Measurements from ENCODE around the gene REN. TPM values are rescaled to one million over a fixed set of nuclear protein-coding genes. Genes with fewer than 3 reads are reported as not detected.

Gene REN
- total and polyA plus RNA-seq, 2 donors from 2014 or later, result 32.4 to 1,159 TPM

DNA sequence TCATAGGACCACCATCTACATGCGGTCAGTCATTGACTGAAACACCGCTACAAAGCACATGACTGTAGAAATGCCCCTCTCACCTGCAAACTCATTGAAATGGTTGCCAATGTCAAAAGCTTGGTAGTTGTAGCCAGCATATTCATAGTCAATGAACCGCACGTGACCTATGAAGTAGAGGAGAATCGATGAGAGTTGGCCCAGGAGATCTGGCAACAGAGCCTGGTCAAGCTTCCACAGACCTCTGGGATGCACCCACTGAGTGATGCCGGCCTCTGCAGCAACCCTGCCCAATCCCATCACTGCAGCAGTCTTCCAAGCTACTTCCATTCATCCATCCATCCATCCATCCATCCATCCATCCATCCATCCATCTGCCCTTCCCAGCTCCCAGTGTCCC is 26.2 kb downstream of the REN start:
- Histone ChIP-seq H3K4me3 (ENCODE audit: low read length in 3 of 3) (no peak overlapping the region), H3K9ac (ENCODE audit: low read length in 3 of 3) (no peak overlapping the region), H3K9me3 (ENCODE audit: control insufficient read depth in 2 of 3, insufficient read depth in 1 of 3, low read length in 3 of 3) (no peaks in the 10 kb centered on the region), H3K27ac (ENCODE audit: low read depth in 2 of 2, low read length in 2 of 2) (no peak overlapping the region), H3K27me3 (ENCODE audit: control insufficient read depth, insufficient read depth, low read length) (no peaks in the 10 kb centered on the region), H3K4me1 (ENCODE audit: control insufficient read depth in 2 of 3, insufficient read depth in 2 of 3, low read depth in 1 of 3, low read length in 3 of 3) (peaks cover 0 to 6% (median 2%) of the 10 kb centered on the region in 3 donors), H3K36me3 (ENCODE audit: control insufficient read depth in 2 of 3, insufficient read depth in 3 of 3, low read length in 3 of 3) (peaks cover 0 to 51% (median 28%) of the 10 kb centered on the region in 3 donors)
- intact Hi-C loops (cut with DNase I), result no loop called here
- no peak for DNase-seq
- FAIRE-seq, result no peak
- TF ChIP-seq, protein P1, sequence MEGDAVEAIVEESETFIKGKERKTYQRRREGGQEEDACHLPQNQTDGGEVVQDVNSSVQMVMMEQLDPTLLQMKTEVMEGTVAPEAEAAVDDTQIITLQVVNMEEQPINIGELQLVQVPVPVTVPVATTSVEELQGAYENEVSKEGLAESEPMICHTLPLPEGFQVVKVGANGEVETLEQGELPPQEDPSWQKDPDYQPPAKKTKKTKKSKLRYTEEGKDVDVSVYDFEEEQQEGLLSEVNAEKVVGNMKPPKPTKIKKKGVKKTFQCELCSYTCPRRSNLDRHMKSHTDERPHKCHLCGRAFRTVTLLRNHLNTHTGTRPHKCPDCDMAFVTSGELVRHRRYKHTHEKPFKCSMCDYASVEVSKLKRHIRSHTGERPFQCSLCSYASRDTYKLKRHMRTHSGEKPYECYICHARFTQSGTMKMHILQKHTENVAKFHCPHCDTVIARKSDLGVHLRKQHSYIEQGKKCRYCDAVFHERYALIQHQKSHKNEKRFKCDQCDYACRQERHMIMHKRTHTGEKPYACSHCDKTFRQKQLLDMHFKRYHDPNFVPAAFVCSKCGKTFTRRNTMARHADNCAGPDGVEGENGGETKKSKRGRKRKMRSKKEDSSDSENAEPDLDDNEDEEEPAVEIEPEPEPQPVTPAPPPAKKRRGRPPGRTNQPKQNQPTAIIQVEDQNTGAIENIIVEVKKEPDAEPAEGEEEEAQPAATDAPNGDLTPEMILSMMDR (IDR thresholded peaks at IDR 0.05; ENCODE audit: borderline replicate concordance, extremely low read depth, insufficient read depth), result no peak

DNA sequence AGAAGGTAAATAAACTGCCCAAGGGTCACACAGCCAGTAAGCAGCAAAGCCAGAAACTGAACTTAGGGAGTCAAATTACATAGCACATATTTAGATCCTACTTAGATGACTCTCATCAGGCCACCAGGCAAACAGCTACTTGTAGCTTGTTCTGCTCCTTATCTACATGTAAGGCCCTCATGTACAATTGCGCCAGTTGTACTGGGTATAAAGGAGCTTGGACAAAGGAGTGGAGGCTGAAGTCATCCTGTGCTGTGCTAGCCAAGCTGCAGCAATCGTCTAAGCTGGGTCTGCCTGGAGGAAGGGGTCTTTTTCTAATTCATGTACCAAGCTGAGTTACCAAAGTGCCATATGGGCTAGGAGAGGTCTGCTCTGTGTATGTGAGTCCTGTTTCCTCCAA is 27.0 kb downstream of the REN start:
- H3K27me3 ChIP-seq (ENCODE audit: control insufficient read depth, insufficient read depth, low read length), result no peaks in the 10 kb centered on the region
- FAIRE-seq, result no peak
- peaks cover 0 to 60% (median 30%) of the 10 kb centered on the region in 3 donors for H3K36me3 ChIP-seq (ENCODE audit: control insufficient read depth in 2 of 3, insufficient read depth in 3 of 3, low read length in 3 of 3)
- no peak for DNase-seq
- H3K4me1 ChIP-seq (ENCODE audit: control insufficient read depth in 2 of 3, insufficient read depth in 2 of 3, low read depth in 1 of 3, low read length in 3 of 3), result peaks cover 0 to 4% (median 0%) of the 10 kb centered on the region in 3 donors
- H3K27ac ChIP-seq (ENCODE audit: low read depth in 2 of 2, low read length in 2 of 2), result no peak overlapping the region
- intact Hi-C loops (cut with DNase I), result no loop called here
- TF ChIP-seq, protein P1 (IDR thresholded peaks at IDR 0.05; ENCODE audit: borderline replicate concordance, extremely low read depth, insufficient read depth), result no peak
- H3K9me3 ChIP-seq (ENCODE audit: control insufficient read depth in 2 of 3, insufficient read depth in 1 of 3, low read length in 3 of 3), result no peaks in the 10 kb centered on the region
- H3K4me3 ChIP-seq (ENCODE audit: low read length in 3 of 3), result no peak overlapping the region
- H3K9ac ChIP-seq (ENCODE audit: low read length in 3 of 3), result no peak overlapping the region

DNA sequence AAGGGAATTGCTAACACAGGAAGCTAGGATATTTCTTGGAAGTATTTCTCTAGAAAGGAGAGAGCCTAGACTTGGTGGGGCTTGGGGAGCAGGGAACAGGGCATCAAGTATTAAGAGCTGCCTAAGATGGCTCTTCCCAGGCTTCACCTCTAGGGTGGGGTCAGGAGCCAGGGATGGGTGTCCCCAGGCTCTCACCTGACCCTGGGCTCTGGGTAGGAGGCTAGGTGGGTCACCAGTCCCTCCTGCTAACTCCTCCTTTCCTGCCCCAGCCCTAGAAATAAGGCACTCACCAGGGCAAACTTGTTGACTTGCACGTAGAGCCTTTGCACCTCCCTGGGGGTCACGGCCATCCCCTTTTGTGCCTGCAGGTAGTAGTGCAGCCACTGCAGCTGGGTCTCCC is 29.3 kb downstream of the REN start:
- Histone ChIP-seq H3K27me3 (ENCODE audit: control insufficient read depth, insufficient read depth, low read length) (no peaks in the 10 kb centered on the region), H3K9ac (ENCODE audit: low read length in 3 of 3) (no peak overlapping the region), H3K4me1 (ENCODE audit: control insufficient read depth in 2 of 3, insufficient read depth in 2 of 3, low read depth in 1 of 3, low read length in 3 of 3) (peaks cover 0 to 4% (median 2%) of the 10 kb centered on the region in 3 donors), H3K4me3 (ENCODE audit: low read length in 3 of 3) (no peak overlapping the region), H3K27ac (ENCODE audit: low read depth in 2 of 2, low read length in 2 of 2) (no peak overlapping the region), H3K36me3 (ENCODE audit: control insufficient read depth in 2 of 3, insufficient read depth in 3 of 3, low read length in 3 of 3) (peaks cover 0 to 65% (median 31%) of the 10 kb centered on the region in 3 donors), H3K9me3 (ENCODE audit: control insufficient read depth in 2 of 3, insufficient read depth in 1 of 3, low read length in 3 of 3) (no peaks in the 10 kb centered on the region)
- FAIRE-seq (no peak), DNase-seq (no peak)
- TF ChIP-seq, protein P1 (IDR thresholded peaks at IDR 0.05; ENCODE audit: borderline replicate concordance, extremely low read depth, insufficient read depth), result no peak
- intact Hi-C loops (cut with DNase I), result no loop called here

DNA sequence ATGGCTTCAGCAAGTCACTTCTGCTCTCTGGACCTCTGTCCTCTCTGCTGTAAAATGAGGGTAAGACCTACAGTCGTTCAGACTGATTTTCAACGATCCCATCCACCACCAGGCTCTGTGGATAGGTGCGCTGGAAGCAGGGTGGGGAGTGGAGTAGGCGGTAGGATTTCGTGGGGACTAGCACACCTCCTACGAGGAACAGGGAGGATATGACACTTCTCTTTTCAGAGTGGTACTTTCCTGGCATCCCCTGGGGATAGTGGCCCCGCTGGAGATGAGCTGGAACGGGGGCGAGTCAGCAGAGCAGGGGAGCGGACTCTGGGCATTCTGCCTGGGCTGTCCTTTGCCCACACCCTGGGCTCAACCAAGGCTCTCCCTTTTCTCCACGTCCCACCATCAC is 32.0 kb downstream of the REN start:
- Histone ChIP-seq H3K27me3 (ENCODE audit: control insufficient read depth, insufficient read depth, low read length) (no peaks in the 10 kb centered on the region), H3K4me1 (ENCODE audit: control insufficient read depth in 2 of 3, insufficient read depth in 2 of 3, low read depth in 1 of 3, low read length in 3 of 3) (peaks cover 0 to 28% (median 25%) of the 10 kb centered on the region in 3 donors), H3K9ac (ENCODE audit: low read length in 3 of 3) (no peak overlapping the region), H3K27ac (ENCODE audit: low read depth in 2 of 2, low read length in 2 of 2) (no peak overlapping the region), H3K4me3 (ENCODE audit: low read length in 3 of 3) (no peak overlapping the region), H3K36me3 (ENCODE audit: control insufficient read depth in 2 of 3, insufficient read depth in 3 of 3, low read length in 3 of 3) (peaks cover 0 to 49% (median 19%) of the 10 kb centered on the region in 3 donors), H3K9me3 (ENCODE audit: control insufficient read depth in 2 of 3, insufficient read depth in 1 of 3, low read length in 3 of 3) (no peaks in the 10 kb centered on the region)
- intact Hi-C loops (cut with DNase I), result loop anchor here (5.0 kb wide), 1 partner anchor 262 kb away; no protein-coding TSS in a partner anchor
- TF ChIP-seq, protein P1 (IDR thresholded peaks at IDR 0.05; ENCODE audit: borderline replicate concordance, extremely low read depth, insufficient read depth), result no peak
- DNase-seq (no peak), FAIRE-seq (no peak)

Measured in kidney (tissue), 14 donors.